NK-92 treated with Interleukin-12 subunit alpha and Interleukin-12 subunit beta, amount 100 ng/mL, for 24 hours (cell line): Measurements from ENCODE around the gene GNAT2.
"Not testable (repeated sequence)": the region's sequence is repeated elsewhere in the genome, so short reads cannot be mapped to it uniquely, and the experiment has no call there.

Experiments used
- DNase-seq: peaks from one replicate; lab custom pipeline; 2025; lab: John Stamatoyannopoulos, UW

GNAT2 gene

GRCh38 chr1:109619576-109620400 is at the start of gene GNAT2, which contains the start of gene AMPD2:
TSS of gene GNAT2 (minus strand) at chr1:109619616. CDS start at chr1:109612870, 6,746 bp downstream.
TSS of gene AMPD2 (plus strand) at chr1:109619837. CDS start at chr1:109621176, 1,339 bp downstream.
- DNase-seq: peak; percentile 75

- no peak for DNase-seq
These were observed 48.8 kb upstream of the GNAT2 start for GRCh38 chr1:109668123-109668775.

GRCh38 chr1:109667452-109668122 is 48.2 kb upstream of the GNAT2 start, which contains the start of gene GSTM2:
TSS of gene GSTM2 (plus strand) at chr1:109668057. CDS start at chr1:109668116, 59 bp downstream.
- DNase-seq: no peak

- DNase-seq: no peak
These were observed 45.3 kb upstream of the GNAT2 start for GRCh38 chr1:109664671-109665070.

- DNase-seq: no peak
These were observed 42.0 kb upstream of the GNAT2 start for GRCh38 chr1:109661391-109661790.

GRCh38 chr1:109660691-109661026 is 41.2 kb upstream of the GNAT2 start:
- DNase-seq: not testable (repeated sequence)

- no peak for DNase-seq
These were observed 40.7 kb upstream of the GNAT2 start for GRCh38 chr1:109659997-109660690.

- DNase-seq: no peak
These were observed 39.7 kb upstream of the GNAT2 start for GRCh38 chr1:109659145-109659544.

- no peak for DNase-seq
These were observed 39.2 kb upstream of the GNAT2 start for GRCh38 chr1:109658533-109659042.

- DNase-seq: no peak
These were observed 38.6 kb upstream of the GNAT2 start for GRCh38 chr1:109657970-109658369.

- no peak for DNase-seq
These were observed 38.0 kb upstream of the GNAT2 start for GRCh38 chr1:109657395-109657794.

GRCh38 chr1:109655615-109656519 is 36.5 kb upstream of the GNAT2 start, which contains the start of gene GSTM4:
TSS of gene GSTM4 (plus strand) at chr1:109656099. CDS start at chr1:109656390, 291 bp downstream.
- peak; percentile 38 for DNase-seq

- no peak for DNase-seq
These were observed 35.1 kb upstream of the GNAT2 start for GRCh38 chr1:109654519-109654918.

- DNase-seq: no peak
These were observed 33.9 kb upstream of the GNAT2 start for GRCh38 chr1:109653306-109653705.

- no peak for DNase-seq
These were observed 33.0 kb upstream of the GNAT2 start for GRCh38 chr1:109652402-109652801.

- no peak for DNase-seq
These were observed 31.2 kb upstream of the GNAT2 start for GRCh38 chr1:109650609-109651008.

- no peak for DNase-seq
These were observed 30.1 kb upstream of the GNAT2 start for GRCh38 chr1:109649491-109649914.

GRCh38 chr1:109644670-109645069 is 25.3 kb upstream of the GNAT2 start:
- no peak for DNase-seq

GRCh38 chr1:109643385-109644230 is 24.2 kb upstream of the GNAT2 start:
- DNase-seq: peak; percentile 60

- no peak for DNase-seq
These were observed 23.2 kb upstream of the GNAT2 start for GRCh38 chr1:109642626-109643025.
